H1 (cell line): ENCODE data around the gene AMH.

Experiments
- BACH1 ChIP-seq: IDR thresholded peaks from 2 replicates; pipeline ENCODE4 v1.6.1; 2012; ENCODE audit warnings: low read length, improper control_type of control experiment
- CTCF ChIP-seq, 3 experiments: IDR thresholded peaks; 1 replicate in 2 of 3; 2 replicates in 1 of 3; pipeline versions ENCODE4 v1.5.1 to v1.6.1; 2011; ENCODE audit warnings: low read length in 3 of 3, mild to moderate bottlenecking in 3 of 3, inconsistent platforms in 2 of 3, low read depth in 1 of 3, moderate library complexity in 1 of 3; ENCODE audit not compliant: insufficient read depth in 1 of 3; ENCODE audit errors: control extremely low read depth in 1 of 3
- EGR1 ChIP-seq: IDR thresholded peaks from 2 replicates; pipeline ENCODE4 v1.6.1; 2011; ENCODE audit warnings: low read depth, low read length, borderline replicate concordance
- HDAC2 ChIP-seq, 2 experiments: fragments of 300-600 bp in 1 of 2; sonication (generic) in 1 of 2; IDR thresholded peaks; 2 replicates each; pipeline ENCODE4 v1.6.1; 2011 to 2012; ENCODE audit warnings: low read depth in 2 of 2, low read length in 2 of 2, mild to moderate bottlenecking in 2 of 2, moderate library complexity in 2 of 2, borderline replicate concordance in 1 of 2, inconsistent platforms in 1 of 2
- MAFK ChIP-seq: IDR thresholded peaks from 2 replicates; pipeline ENCODE4 v1.6.1; 2012; ENCODE audit warnings: low read depth, mild to moderate bottlenecking, improper control_type of control experiment, low read length
- MAX ChIP-seq: IDR thresholded peaks from 2 replicates; pipeline ENCODE4 v1.6.1; 2012; ENCODE audit warnings: inconsistent platforms
- POLR2AphosphoS5 ChIP-seq: IDR thresholded peaks from 2 replicates; pipeline ENCODE4 v1.6.1; 2011; ENCODE audit warnings: low read depth, low read length
- TEAD4 ChIP-seq: IDR thresholded peaks from 2 replicates; pipeline ENCODE4 v1.6.1; 2012; ENCODE audit warnings: low read depth, low read length, inconsistent platforms, mixed read lengths
- USF2 ChIP-seq: IDR thresholded peaks from 2 replicates; pipeline ENCODE4 v1.6.1; 2011; ENCODE audit warnings: low read length, improper control_type of control experiment

GRCh38 chr19:2252055-2252796 is 3.1 kb downstream of the AMH start:
- TF ChIP-seq CTCF (IDR thresholded peaks at IDR 0.05; ENCODE audit: control extremely low read depth in 1 of 3, insufficient read depth in 1 of 3, low read depth in 1 of 3, low read length in 3 of 3) (no peak), USF2 (no peak), MAFK (no peak), POLR2AphosphoS5 (no peak), TEAD4 (no peak), HDAC2 (IDR thresholded peaks at IDR 0.05; ENCODE audit: borderline replicate concordance in 1 of 2, low read depth in 2 of 2, low read length in 2 of 2) (no peak), BACH1 (no peak), MAX (no peak), EGR1 (no peak)
